NCI-H1930 (cell line): ENCODE results near the gene SH3YL1.

ENCODE experiments used
- DNase-seq, 2 experiments: peaks; one replicate each; lab custom pipeline; 2025; lab: John Stamatoyannopoulos, UW

The SH3YL1 gene, protein sequence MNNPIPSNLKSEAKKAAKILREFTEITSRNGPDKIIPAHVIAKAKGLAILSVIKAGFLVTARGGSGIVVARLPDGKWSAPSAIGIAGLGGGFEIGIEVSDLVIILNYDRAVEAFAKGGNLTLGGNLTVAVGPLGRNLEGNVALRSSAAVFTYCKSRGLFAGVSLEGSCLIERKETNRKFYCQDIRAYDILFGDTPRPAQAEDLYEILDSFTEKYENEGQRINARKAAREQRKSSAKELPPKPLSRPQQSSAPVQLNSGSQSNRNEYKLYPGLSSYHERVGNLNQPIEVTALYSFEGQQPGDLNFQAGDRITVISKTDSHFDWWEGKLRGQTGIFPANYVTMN

GRCh38 chr2:263774-264492 is at the start of gene SH3YL1:
TSS of gene SH3YL1 (minus strand) at chr2:264032. CDS start at chr2:263984, 48 bp downstream.
- no peak for DNase-seq

- no peak for DNase-seq
Observed at GRCh38 chr2:310994-311393, 47.2 kb upstream of the SH3YL1 start.

GRCh38 chr2:309954-310510 is 46.2 kb upstream of the SH3YL1 start:
- no peak for DNase-seq

DNA sequence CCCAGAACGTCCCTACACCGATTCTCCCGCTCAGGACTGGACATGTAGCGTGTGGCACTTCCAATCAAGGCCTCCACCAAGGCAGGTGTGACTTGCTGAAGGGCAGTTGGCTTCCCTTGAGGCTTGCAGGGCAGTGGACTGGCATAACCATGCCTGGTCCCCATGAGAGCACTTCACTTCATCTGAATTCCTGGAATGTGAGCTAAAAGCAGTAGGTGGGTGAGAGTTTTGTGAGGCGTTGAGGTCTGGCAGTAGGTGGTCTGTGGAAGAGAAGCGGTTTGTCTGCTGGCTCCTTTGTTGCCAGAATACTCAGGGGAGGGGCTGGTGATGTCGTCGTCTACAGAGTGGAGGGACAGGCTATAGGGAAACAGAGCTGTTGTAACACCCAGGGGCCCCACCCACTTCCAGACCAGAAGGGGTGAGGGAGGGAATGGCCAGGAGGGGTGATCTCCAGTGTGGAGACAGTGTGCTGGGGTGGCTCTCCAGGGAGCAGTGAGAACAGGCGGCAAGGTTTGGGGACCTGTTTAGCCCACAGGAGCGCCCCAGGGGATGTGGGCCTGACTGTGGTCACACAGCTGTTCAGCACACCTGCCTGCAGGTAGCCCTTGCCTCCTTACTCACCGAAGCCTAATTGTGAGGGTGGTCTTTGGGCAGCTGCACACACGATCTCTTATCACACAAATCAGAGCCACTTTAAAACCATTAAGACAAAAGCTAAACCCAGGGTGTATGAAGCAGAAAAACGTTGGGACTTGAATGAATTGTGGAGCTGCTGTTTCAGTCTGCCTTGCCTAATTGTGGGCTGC is 45.5 kb upstream of the SH3YL1 start:
- no peak for DNase-seq

DNA sequence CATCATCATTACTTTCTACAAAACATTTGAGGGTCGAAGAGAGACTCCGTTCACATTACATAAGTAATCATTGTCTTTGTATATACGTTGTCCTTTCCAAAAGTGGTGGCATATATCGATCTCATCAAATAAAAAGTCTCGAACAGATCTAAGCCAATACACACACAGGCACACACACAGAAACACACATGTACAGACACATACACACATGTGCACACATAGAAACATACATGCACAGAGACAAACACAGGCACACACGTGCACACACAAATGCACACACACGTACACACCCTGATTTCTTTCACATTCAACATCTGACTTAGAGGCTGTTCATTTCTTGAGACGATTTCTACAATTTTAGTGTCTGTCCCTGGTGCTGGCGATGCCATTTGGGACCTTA is 41.5 kb upstream of the SH3YL1 start:
- no peak for DNase-seq

DNA sequence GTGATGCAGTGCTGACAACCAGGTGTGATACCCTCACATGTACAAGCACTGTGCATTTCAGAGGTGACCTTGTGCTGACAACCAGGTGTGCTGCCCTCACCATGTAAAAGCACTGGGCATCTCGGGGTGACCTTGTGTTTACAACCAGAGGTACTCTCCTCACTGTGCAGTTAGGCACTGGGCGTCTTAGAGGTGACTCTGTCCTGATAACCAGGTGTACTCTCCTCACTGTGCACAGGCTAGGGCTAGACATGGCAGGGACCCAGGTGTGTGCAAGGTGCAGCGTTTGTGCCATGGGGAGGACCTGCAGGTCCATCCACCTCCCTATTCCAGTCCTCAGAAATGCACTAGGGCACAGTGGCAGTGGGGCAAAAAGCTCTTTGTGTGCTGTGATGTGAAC is 32.5 kb upstream of the SH3YL1 start:
- no peak for DNase-seq

DNA sequence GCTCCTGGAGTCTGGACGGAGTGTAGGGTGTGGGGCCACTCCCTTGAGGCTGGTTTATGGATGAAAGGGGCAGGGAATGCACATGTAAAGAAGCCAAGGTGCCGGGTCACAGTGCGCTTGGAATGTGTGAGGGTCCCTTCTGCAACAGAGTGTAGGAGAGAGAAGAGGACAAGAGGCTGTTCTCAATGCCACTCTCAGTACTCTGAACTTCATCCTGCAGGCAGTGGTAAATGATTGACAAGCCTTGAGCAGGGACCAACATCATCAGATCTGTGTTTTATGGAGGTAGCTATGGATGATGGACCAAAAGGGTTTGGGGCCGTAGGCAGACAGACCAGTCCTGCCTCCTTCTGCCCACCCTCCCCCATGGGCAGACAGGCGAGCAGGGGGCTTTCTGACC is 31.3 kb upstream of the SH3YL1 start:
- DNase-seq = no peak

DNA sequence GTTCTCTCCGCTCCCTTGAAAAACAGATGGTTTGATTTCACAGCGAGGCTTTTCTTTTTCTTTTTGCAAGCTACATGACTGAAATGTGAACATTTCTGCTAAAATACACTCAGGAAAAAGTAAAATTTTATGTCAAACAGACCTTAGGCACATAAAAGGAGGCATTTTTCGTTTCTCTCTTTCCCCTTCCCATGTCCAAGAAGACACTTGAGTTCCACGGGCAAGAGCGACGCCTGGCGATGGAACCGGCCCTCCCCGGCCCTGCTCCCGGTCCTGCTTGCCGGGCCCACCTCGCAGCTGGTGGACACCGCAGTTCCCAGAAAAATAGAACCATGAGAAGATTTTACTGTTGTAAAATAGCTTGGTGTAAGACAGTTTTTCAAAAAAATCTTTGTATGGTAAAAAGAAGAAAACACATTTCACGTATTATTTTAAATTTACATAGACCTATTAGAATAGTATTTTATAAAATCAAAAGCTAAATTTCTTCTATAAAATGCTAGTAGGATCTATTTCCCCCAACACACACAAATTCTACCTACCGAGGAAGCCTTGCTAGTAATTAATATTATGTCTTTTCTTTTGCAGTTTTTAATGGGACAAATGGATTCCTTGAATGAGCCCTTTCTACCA is 26.4 kb upstream of the SH3YL1 start:
- peak; percentile 28 to 69 for DNase-seq

GRCh38 chr2:289362-290089 is 25.7 kb upstream of the SH3YL1 start:
- no peak for DNase-seq

- DNase-seq = no peak
Observed at GRCh38 chr2:288758-289361, 25.0 kb upstream of the SH3YL1 start.

- no peak for DNase-seq
Observed at GRCh38 chr2:287911-288757, 24.3 kb upstream of the SH3YL1 start, which contains the start of gene ALKAL2. TSS of gene ALKAL2 (minus strand) at chr2:288091. CDS start at chr2:287835, 256 bp downstream.

- no peak for DNase-seq
Observed at GRCh38 chr2:287471-287885, 23.6 kb upstream of the SH3YL1 start.

GRCh38 chr2:286774-287392 is 23.1 kb upstream of the SH3YL1 start:
- no peak for DNase-seq

DNA sequence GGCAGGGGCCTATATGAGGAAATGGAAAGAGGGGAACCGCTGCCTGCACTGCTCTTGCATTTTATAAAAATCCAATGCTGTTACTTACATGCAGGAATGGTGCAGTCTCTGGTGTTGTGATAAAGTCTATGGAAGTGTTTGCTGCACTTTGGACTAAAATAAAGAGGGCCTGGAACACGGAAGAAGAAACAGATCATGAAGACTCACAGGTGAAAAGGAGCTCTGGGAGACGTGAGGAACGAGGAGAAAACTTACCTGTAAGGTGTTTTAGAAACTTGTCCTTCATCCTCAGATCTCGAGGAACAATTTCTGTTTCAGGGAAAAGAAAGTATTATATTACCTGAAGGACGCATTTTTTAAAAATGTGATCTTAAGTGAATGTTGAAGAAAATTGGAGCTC is 22.2 kb upstream of the SH3YL1 start:
- no peak for DNase-seq

- DNase-seq = no peak
Observed at GRCh38 chr2:285531-285930, 21.7 kb upstream of the SH3YL1 start.

- DNase-seq = no peak
Observed at GRCh38 chr2:284896-285492, 21.2 kb upstream of the SH3YL1 start.

- no peak for DNase-seq
Observed at GRCh38 chr2:283996-284794, 20.4 kb upstream of the SH3YL1 start.
